ENCODE data around the gene NDUFAF8. TPM values are rescaled to one million over a fixed set of nuclear protein-coding genes. Genes with fewer than 3 reads are reported as not detected.
"Not testable (repeated sequence)": the region's sequence is repeated elsewhere in the genome, so short reads cannot be mapped to it uniquely, and the experiment has no call there.

NDUFAF8 gene
- total RNA-seq, 1 donor from 2014 or later: 61.5 TPM

GRCh38 chr17:81222620-81222905 lies 16.6 kb upstream of the NDUFAF8 start:
- Histone ChIP-seq H3K27ac (replicated peaks) (peak overlapping the region; percentile 41), H3K9me3 (replicated peaks) (peaks cover 8% of the 10 kb centered on the region), H3K4me3 (peak overlapping the region; percentile 89), H3K4me1 (peaks cover 26% of the 10 kb centered on the region), H3K27me3 (ENCODE audit: low read depth) (no peaks in the 10 kb centered on the region), H3K36me3 (peaks cover 13% of the 10 kb centered on the region)
- intact Hi-C loops (cut with micrococcal nuclease): no loop called here
- TF ChIP-seq CTCF (IDR thresholded peaks at IDR 0.05; ENCODE audit: borderline replicate concordance): no peak
- no peak for DNase-seq

- DNase-seq: peak; percentile 100
- H3K27me3 ChIP-seq (ENCODE audit: low read depth): no peaks in the 10 kb centered on the region
- TF ChIP-seq CTCF (IDR thresholded peaks at IDR 0.05; ENCODE audit: borderline replicate concordance): no peak
- H3K36me3 ChIP-seq: peaks cover 13% of the 10 kb centered on the region
- H3K9me3 ChIP-seq (replicated peaks): peaks cover 8% of the 10 kb centered on the region
- peak within 1 kb of the TSS; percentile 89 for H3K4me3 ChIP-seq
- intact Hi-C loops (cut with micrococcal nuclease): no loop called here
- peak within 1 kb of the TSS; percentile 41 for H3K27ac ChIP-seq (replicated peaks)
- peaks cover 26% of the 10 kb centered on the region for H3K4me1 ChIP-seq
Measured at GRCh38 chr17:81222906-81223761, 16.0 kb upstream of the NDUFAF8 start, which contains the start of gene CEP131. TSS of gene CEP131 (minus strand) at chr17:81222965. CDS start at chr17:81220056, 2,909 bp downstream.

GRCh38 chr17:81223762-81224130 lies 15.4 kb upstream of the NDUFAF8 start:
- H3K9me3 ChIP-seq (replicated peaks): peaks cover 8% of the 10 kb centered on the region
- intact Hi-C loops (cut with micrococcal nuclease): no loop called here
- DNase-seq: no peak
- H3K27me3 ChIP-seq (ENCODE audit: low read depth): no peaks in the 10 kb centered on the region
- TF ChIP-seq CTCF (IDR thresholded peaks at IDR 0.05; ENCODE audit: borderline replicate concordance): no peak
- H3K4me3 ChIP-seq: peak overlapping the region; percentile 89
- H3K4me1 ChIP-seq: peaks cover 26% of the 10 kb centered on the region
- peak overlapping the region; percentile 3 for H3K27ac ChIP-seq (replicated peaks)
- peaks cover 10% of the 10 kb centered on the region for H3K36me3 ChIP-seq

GRCh38 chr17:81227630-81228029 lies 11.5 kb upstream of the NDUFAF8 start:
- H3K27me3 ChIP-seq (ENCODE audit: low read depth); H3K4me3 ChIP-seq; H3K9me3 ChIP-seq (replicated peaks); H3K4me1 ChIP-seq; H3K27ac ChIP-seq (replicated peaks); intact Hi-C loops (cut with micrococcal nuclease); DNase-seq: not testable (repeated sequence)
- H3K36me3 ChIP-seq: peaks cover 32% of the 10 kb centered on the region

GRCh38 chr17:81228420-81228819 lies 10.7 kb upstream of the NDUFAF8 start:
- DNase-seq: no peak
- intact Hi-C loops (cut with micrococcal nuclease): no loop called here
- H3K27ac ChIP-seq (replicated peaks): no peak overlapping the region

More at GRCh38 chr17:81228420-81228819, 10.7 kb upstream of the NDUFAF8 start:
- no peak for TF ChIP-seq CTCF (IDR thresholded peaks at IDR 0.05; ENCODE audit: borderline replicate concordance)
- no peaks in the 10 kb centered on the region for H3K27me3 ChIP-seq (ENCODE audit: low read depth)
- H3K9me3 ChIP-seq (replicated peaks): peaks cover 8% of the 10 kb centered on the region
- H3K4me1 ChIP-seq: peaks cover 5% of the 10 kb centered on the region
- H3K4me3 ChIP-seq: no peak overlapping the region
- H3K36me3 ChIP-seq: peaks cover 40% of the 10 kb centered on the region

All from left ventricle myocardium inferior (tissue), 1 donor.